A673 (cell line): ENCODE results near the gene CHRNB1.

Experiments
- EZH2 ChIP-seq: fragments of 200-600 bp; sonication (generic); IDR thresholded peaks from 2 replicates; pipeline ENCODE4 v1.6.1; 2017; ENCODE audit warnings: borderline replicate concordance, low read depth, mild to moderate bottlenecking, mixed read lengths, antibody characterized with exemption, low read length; ENCODE audit not compliant: poor library complexity, severe bottlenecking
- TF ChIP-seq, protein P1 (sequence below): fragments of 300-800, 200-600 bp; sonication (generic); conservative IDR thresholded peaks from 2 replicates; pipeline ENCODE4 v1.5.1; 2017; ENCODE audit warnings: low read depth, mild to moderate bottlenecking, antibody characterized with exemption, low read length, moderate library complexity, mixed read lengths

DNA sequence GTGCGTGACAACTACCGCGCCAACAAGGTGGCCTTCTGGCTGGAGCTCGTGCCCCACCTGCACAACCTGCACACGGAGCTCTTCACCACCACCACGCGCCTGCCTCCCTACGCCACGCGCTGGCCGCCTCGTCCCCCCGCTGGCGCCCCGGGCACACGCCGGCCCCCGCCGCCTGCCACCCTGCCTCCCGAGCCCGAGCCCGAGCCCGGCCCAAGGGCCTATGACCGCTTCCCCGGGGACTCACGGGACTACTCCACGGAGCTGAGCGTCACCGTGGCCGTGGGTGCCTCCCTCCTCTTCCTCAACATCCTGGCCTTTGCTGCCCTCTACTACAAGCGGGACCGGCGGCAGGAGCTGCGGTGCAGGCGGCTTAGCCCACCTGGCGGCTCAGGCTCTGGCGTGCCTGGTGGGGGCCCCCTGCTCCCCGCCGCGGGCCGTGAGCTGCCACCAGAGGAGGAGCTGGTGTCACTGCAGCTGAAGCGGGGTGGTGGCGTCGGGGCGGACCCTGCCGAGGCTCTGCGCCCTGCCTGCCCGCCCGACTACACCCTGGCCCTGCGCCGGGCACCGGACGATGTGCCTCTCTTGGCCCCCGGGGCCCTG lies 27.7 kb upstream of the CHRNB1 start:
- TF ChIP-seq, protein P1, sequence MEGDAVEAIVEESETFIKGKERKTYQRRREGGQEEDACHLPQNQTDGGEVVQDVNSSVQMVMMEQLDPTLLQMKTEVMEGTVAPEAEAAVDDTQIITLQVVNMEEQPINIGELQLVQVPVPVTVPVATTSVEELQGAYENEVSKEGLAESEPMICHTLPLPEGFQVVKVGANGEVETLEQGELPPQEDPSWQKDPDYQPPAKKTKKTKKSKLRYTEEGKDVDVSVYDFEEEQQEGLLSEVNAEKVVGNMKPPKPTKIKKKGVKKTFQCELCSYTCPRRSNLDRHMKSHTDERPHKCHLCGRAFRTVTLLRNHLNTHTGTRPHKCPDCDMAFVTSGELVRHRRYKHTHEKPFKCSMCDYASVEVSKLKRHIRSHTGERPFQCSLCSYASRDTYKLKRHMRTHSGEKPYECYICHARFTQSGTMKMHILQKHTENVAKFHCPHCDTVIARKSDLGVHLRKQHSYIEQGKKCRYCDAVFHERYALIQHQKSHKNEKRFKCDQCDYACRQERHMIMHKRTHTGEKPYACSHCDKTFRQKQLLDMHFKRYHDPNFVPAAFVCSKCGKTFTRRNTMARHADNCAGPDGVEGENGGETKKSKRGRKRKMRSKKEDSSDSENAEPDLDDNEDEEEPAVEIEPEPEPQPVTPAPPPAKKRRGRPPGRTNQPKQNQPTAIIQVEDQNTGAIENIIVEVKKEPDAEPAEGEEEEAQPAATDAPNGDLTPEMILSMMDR: no peak
- no peak for TF ChIP-seq EZH2
